ENCODE measurements around the gene SPINDOC. TPM values are rescaled to one million over a fixed set of nuclear protein-coding genes. Genes with fewer than 3 reads are reported as not detected.
"Not testable (repeated sequence)": the region's sequence is repeated elsewhere in the genome, so short reads cannot be mapped to it uniquely, and the experiment has no call there.

SPINDOC gene, protein sequence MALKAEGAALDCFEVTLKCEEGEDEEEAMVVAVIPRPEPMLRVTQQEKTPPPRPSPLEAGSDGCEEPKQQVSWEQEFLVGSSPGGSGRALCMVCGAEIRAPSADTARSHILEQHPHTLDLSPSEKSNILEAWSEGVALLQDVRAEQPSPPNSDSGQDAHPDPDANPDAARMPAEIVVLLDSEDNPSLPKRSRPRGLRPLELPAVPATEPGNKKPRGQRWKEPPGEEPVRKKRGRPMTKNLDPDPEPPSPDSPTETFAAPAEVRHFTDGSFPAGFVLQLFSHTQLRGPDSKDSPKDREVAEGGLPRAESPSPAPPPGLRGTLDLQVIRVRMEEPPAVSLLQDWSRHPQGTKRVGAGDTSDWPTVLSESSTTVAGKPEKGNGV
- 10 to 100 TPM; 28.4 to 37.0 (median 29.2) TPM for polyA plus RNA-seq (ENCODE audit: insufficient read length in 4 of 4)

GRCh38 chr11:63813035-63813562 lies at the start of gene SPINDOC:
SPINDOC (plus strand) TSS chr11:63813456; CDS start chr11:63813687, 231 bp downstream.
- peak in 3 of 4 donors; percentile 48 to 58 (median 50) for DNase-seq (ENCODE audit: low read depth in 4 of 4, low spot score in 3 of 4)

GRCh38 chr11:63763496-63764339 lies 49.5 kb upstream of the SPINDOC start:
- DNase-seq (ENCODE audit: low read depth in 4 of 4, low spot score in 3 of 4) = no peak

DNA sequence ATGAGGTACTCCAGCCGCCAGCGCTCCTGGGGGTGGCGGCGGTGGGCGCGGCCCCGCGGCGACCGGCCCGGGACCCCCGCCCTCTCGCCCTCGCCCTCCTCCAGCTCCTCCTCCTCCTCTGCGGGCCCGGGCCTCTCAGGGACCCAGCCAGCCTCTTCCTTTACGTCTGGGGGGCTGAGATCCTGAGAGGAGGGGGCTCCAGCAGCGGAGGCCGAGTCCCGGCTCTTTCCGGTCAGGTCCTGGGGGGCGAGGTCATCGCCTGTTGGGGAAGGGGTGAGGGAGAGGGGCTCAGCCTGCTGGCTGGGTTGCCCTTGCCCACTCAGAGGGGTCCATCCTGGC lies 48.9 kb upstream of the SPINDOC start:
- DNase-seq (ENCODE audit: low read depth in 4 of 4, low spot score in 3 of 4) = no peak

DNA sequence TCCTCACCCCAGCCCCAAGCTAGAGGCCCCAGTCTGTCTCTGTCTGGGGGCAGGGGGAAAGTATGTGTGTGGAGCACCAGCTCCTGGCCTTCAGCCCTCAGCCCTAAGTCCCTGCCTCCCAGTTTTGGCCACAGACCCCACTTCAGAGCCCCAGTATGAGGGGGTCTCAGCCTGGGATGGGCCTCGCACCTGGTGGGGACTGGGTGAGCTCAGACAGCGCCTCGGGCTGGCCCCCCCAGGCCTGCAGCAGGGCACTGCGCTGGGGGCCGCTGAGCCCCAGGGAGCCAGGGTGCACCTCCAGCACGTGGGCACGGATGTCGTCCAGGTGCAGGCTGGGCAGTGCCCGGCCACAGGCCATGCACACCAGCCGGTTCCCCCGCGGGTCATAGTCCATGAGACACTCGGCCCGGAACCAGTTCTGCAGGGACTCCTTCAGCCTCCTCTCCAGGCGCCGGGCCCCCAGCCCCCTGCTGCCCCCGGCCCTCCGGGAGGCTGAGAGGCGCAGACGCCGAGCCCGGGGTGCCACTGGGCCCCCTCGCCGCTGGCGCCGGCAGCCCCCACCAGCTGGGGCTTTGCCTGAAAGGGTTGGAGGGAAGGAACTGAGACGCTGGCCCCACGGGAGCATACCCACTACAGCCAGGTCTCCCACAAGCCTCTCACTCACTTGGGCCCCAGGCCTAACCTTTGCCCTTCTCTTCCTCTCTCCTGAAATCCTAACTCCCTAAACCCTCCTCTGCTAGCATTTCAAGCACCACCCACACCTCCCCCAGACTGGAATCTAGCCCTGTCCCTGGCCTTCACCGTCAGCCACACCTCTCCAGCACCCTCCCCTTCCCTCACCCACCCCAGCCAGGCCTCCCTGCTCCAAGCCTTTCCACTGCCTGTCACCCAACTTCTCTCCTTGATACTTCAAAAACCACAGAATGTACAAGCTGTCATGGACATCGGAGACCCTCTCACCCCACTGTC lies 48.3 kb upstream of the SPINDOC start:
- DNase-seq (ENCODE audit: low read depth in 4 of 4, low spot score in 3 of 4) = no peak

DNA sequence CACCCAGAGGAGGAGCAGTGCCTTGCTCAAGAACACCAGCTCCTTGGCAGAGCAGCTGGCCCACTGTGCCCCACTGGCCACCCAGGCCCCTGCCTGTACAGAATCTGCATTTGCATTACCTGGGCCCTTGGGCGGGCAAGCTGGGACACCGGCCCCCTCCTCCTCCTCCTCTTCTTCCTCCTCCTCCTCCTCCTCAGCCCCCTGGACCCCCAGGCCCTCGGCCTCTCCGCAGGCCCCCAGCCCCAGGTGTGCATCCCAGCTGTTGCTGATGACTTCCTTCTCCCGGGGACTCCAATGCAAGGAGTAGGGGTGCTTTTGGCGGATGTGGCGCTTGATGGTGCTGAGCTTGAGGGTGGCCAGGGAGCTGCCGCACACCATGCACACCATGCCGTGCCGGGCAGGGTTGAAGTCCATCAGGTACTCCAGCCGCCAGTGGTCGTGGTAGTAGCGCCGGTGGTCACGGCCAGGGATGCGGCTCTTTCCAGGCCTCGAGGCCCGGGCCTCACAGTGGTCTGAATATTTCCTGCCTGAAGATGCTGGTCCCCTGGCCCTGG lies 47.5 kb upstream of the SPINDOC start:
- DNase-seq (ENCODE audit: low read depth in 4 of 4, low spot score in 3 of 4) = no peak

DNA sequence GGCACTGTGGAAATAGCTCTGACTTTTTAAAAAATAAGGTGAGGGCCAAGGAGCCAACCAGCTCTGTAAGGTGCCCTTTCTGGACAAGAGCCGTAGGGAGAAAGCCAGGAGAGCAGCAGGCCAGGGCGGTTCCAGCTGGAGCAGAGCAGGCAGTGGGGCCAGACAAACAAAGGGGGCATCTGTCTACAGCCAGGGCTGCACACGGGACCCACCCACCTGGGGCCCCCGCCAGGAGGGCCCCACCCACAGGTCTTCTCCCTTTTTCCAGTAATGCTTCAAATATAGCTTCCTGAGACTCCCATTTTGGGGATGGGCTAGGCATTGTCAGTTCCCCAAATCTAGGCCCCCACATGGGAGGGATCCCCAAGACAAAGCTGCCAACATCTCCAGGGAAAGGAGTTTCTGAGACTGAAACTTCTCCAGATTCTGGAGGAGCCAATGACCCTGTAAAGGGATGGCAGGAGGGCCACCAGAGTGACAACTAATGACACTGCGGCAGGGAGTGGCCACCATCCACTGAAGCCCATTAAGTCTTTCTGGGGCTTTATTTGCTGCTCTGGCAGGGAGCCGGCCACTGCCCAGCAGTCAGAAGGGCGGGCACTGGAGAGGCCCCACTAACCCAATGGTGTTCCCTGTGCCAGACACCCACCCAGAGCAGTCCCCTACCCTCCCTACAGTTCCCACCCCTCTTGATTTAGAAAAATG lies 46.6 kb upstream of the SPINDOC start:
- DNase-seq (ENCODE audit: low read depth in 4 of 4, low spot score in 3 of 4) = no peak

DNA sequence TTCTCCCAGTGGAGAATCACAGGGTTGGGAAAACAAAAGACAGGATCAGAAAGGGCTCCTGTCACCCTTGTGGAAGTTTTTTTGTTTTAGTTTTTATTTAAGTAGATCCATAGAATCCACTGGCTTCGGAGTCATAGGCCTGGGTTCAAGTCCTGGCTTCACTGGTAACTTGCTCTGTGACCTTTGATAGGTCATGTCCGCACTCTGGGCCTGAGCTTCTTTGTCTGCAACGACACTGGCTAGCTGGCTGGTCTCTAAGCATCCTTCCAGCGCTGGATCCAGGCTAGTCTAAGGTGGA lies 46.0 kb upstream of the SPINDOC start:
- no peak for DNase-seq (ENCODE audit: low read depth in 4 of 4, low spot score in 3 of 4)

GRCh38 chr11:63767565-63768236 lies 45.6 kb upstream of the SPINDOC start:
- DNase-seq (ENCODE audit: low read depth in 4 of 4, low spot score in 3 of 4) = no peak

DNA sequence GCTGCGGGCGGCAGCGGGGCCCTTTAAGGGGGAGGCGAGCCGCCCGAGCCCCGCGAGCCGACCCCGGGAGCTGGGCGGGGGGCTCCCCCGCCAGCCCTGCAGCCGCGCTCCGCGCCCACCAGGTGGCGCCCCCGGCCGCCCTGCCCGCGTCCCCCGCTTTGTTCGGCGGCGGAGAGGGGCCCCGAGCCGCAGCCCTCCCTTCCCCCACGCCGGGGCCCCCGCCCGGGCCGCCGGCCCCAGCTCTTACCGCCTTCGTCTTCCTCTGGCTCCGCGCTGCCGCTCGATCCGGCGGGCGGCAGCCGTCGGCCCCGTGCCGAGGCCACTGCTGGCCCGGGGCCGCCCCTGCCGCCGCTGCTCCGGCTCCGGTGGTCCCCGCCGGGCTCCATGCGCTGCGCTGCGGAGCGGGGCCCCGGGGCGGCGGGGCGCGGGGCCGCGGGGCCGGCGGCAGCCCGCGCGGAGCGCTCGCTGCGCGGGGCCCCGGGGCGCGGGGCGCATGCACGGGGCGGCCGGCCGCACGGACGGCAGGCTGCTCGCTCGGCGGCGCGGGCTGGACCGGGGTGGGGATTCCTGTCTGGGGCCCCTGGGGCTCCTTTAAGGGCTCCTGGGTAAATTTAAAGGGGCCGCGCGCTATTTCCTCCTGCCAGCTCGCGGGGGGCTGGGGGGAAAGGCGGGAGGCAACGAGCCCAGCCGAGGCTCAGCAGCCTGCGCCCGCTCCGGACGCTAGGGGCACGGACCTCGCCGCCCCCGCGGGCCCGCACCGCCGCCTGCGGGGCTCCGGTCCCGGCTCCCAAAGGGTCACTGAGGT lies 44.8 kb upstream of the SPINDOC start, which contains the start of gene ZFTA:
ZFTA (minus strand) TSS at position 539 of the 805 bp plus-strand sequence; CDS start at position 386, 153 bp downstream.
- peak in 1 of 4 donors; percentile 52 for DNase-seq (ENCODE audit: low read depth in 4 of 4, low spot score in 3 of 4)

- no peak for DNase-seq (ENCODE audit: low read depth in 4 of 4, low spot score in 3 of 4)
Observed at GRCh38 chr11:63769042-63769713, 44.1 kb upstream of the SPINDOC start.

- DNase-seq (ENCODE audit: low read depth in 4 of 4, low spot score in 3 of 4) = no peak
Observed at GRCh38 chr11:63769714-63770455, 43.4 kb upstream of the SPINDOC start.

DNA sequence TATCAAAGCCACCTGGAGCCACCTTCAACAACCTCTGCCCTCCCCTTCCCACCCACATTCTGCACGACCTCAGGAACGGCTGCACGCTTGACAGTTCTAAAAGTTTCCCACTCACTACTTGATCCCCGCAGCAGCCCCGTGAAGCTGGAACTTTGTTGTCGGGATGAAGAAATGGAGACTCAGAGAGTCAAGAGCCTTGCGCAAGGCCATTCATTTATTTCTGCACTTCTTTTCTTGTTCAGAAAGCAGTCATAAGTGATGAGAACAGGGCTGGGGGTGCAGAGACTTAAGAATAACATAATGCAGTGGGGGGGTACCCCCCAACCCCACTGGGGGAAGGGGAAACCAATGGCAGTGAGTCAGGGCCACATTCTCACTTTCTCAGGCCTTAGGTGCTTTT lies 42.5 kb upstream of the SPINDOC start:
- DNase-seq (ENCODE audit: low read depth in 4 of 4, low spot score in 3 of 4) = no peak

DNA sequence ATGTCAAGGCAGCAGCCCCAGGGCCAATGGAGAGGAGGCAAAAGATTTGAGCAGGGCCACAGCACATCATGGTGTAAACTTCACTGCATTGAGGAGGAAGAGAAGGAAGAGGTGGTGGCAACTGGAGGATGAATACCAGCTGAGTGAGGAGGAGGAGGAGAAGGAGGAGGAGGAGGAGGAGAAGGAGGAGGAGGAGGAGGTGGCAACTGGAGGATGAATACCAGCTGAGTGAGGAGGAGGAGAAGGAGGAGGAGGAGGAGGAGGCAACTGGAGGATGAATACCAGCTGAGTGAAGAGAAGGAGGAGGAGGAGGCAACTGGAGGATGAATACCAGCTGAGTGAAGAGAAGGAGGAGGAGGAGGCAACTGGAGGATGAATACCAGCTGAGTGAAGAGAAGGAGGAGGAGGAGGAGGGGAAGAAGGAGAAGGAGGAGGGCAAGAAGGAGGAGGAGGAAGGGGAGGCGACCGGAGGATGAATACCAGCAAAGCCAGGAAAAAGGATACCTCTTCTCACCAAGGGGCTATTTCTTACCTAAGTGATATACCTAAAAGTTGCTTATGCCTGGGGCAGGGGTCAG lies 41.4 kb upstream of the SPINDOC start:
- not testable (repeated sequence) for DNase-seq (ENCODE audit: low read depth in 4 of 4, low spot score in 3 of 4)

DNA sequence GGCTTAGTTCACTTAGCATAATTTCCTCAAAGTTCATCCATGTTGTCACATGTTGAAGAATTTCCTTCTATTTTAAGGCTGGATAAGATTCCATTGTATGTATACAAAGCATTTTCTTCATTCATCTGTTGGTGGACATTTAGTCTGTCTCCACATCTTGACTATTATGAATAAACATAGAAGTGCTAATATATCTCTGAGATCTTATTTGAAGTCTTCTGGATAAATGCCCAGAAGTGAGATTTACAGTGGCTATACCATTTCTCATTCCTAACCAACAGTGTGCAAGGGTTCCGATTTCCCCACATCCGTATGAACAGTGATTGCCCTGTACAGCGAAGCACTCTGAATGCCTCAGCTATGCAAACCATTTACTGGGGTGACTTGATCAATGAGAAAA lies 38.1 kb upstream of the SPINDOC start:
- DNase-seq (ENCODE audit: low read depth in 4 of 4, low spot score in 3 of 4) = no peak

DNA sequence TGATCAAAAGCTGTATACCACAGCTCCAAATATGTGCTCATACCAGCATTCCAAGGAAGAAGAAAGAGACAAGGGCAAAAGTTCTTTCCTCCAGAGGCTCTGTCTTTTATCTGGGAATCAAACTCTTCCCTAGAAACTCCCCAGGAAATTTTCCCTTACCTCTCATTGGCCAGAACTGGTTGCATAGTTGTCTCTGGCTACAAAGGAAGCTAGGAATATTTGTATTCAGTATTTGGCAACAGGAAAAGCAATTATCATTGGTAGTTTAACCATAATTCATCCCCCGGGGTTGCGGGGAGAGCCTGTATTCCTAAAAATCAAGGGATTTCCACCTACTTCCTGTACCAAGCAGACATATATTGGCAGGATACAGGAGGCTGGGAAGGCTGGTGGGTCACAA lies 34.2 kb upstream of the SPINDOC start:
- DNase-seq (ENCODE audit: low read depth in 4 of 4, low spot score in 3 of 4) = no peak

DNA sequence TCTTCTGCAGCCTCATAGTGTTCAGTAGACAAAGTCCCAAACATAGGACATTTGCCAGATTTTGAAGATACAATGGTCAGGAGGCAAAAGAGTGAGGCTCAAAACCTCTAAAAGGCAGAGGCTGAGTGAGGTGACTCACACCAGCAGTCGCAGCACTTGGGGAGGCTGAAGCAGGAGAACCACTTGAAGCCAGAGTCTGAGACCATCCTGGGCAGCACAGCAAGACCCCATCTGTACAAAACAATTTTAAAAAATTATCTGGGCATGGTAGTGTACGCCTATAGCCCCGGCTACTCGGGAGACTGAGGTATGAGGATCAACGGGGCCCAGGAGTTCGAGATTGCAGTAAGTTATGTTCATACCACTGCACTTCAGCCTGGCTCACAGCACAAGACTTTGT lies 30.5 kb upstream of the SPINDOC start:
- no peak for DNase-seq (ENCODE audit: low read depth in 4 of 4, low spot score in 3 of 4)

Measured in right renal pelvis (tissue), 4 donors.